ENCODE measurements around the gene GRM8. TPM values are rescaled to one million over a fixed set of nuclear protein-coding genes. Genes with fewer than 3 reads are reported as not detected.

GRM8 gene
- total and polyA plus RNA-seq, 9 of the 15 experiments (the other 6 are each of a cell fraction or from before 2014, with no cell fraction given) = 0.13 TPM; not detected in 7

DNA sequence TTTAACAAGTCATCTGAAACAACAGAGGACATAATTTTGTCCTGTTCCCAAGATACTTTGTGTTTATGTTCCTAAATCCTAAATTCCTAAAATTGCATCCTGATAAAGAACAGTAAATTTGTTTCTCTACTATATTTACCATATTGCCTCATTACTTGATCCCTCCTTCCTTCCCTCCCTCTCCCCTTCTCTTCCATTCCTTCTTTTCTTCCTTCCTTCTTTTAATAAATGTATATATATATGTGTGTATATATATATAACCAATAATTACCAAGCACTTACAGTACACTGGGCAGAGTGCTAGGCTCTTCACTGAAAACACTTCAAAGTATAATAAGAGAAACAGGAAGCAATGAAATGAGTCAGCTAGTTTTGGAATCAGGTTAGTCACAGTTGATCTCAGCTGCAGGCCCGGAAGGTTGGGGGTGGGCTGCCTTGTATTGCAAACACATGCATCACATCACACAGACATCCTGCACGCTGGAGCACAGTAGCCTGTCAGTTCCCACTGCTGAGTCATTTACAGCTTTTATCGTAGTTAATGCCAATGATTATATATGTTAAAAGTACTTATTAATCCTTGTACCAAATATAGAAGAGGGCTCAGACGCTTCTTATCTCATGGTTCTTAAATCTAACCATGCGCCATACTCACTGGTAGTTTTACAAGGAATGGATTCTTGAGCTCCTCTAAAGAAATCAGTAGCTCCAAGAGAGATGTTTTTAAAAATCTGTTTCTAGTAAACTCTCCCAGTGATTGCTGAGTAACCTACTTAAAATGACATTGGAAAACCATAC lies 551.7 kb downstream of the GRM8 start (continued):
- peak; percentile 44 to 89 for TF ChIP-seq AFF1 (IDR thresholded peaks at IDR 0.05; ENCODE audit: low read depth in 1 of 2, partially characterized antibody in 2 of 2)
- no peak; the same call in 1 of the 2 replicates for TF ChIP-seq ZBTB7A (IDR thresholded peaks at IDR 0.05; ENCODE audit: borderline replicate concordance, control insufficient read depth, low read depth, low read length)
- peak; percentile 94 for TF ChIP-seq MEIS2 (IDR thresholded peaks at IDR 0.05; ENCODE audit: partially characterized antibody)
- TF ChIP-seq TRIM28 (IDR thresholded peaks at IDR 0.05) = no peak; the same call in 1 of the 2 replicates
- TF ChIP-seq CHD4 (IDR thresholded peaks at IDR 0.05; ENCODE audit: insufficient read depth, insufficient replicate concordance, low read depth, low read length, poor library complexity, severe bottlenecking) = no peak
- TF ChIP-seq PHF20 (IDR thresholded peaks at IDR 0.05; ENCODE audit: partially characterized antibody) = no peak
- TF ChIP-seq U2AF2 (optimal IDR thresholded peaks at IDR 0.05; ENCODE audit: low read depth, low read length) = no peak
- TF ChIP-seq NFE2L1 (tag; IDR thresholded peaks at IDR 0.05; ENCODE audit: borderline replicate concordance, low read depth) = peak; percentile 75
- no peak for TF ChIP-seq PRDM10 (IDR thresholded peaks at IDR 0.05; ENCODE audit: partially characterized antibody)
- no peak for TF ChIP-seq ZNF507 (tag; conservative IDR thresholded peaks at IDR 0.05)
- TF ChIP-seq DMBX1 (CRISPR knock-in tag; IDR thresholded peaks at IDR 0.05; ENCODE audit: borderline replicate concordance) = no peak
- TF ChIP-seq CXXC5 (CRISPR knock-in tag; IDR thresholded peaks at IDR 0.05) = peak; percentile 67
- TF ChIP-seq ARID3B (CRISPR knock-in tag; IDR thresholded peaks at IDR 0.05; ENCODE audit: borderline replicate concordance) = no peak
- TF ChIP-seq DEAF1 (CRISPR knock-in tag; IDR thresholded peaks at IDR 0.05) = 0 out of 2 replicates have a peak, but pooled peaks have one; percentile 30
- no peak for TF ChIP-seq NCOA4 (IDR thresholded peaks at IDR 0.05; ENCODE audit: partially characterized antibody)

Measured in K562 (cell line).